T-helper 9 cell (primary cell): ENCODE results near the gene MTHFD1L.

Experiments
- DNase-seq: peaks from one replicate; pipeline ENCODE4 v3.0.0-alpha.2; 2020

Gene MTHFD1L

GRCh38 chr6:150866147-150866990, 867 bp downstream of the MTHFD1L start:
- DNase-seq, result peak; percentile 62

GRCh38 chr6:150866991-150867501, 1.5 kb downstream of the MTHFD1L start:
- DNase-seq, result no peak

DNA sequence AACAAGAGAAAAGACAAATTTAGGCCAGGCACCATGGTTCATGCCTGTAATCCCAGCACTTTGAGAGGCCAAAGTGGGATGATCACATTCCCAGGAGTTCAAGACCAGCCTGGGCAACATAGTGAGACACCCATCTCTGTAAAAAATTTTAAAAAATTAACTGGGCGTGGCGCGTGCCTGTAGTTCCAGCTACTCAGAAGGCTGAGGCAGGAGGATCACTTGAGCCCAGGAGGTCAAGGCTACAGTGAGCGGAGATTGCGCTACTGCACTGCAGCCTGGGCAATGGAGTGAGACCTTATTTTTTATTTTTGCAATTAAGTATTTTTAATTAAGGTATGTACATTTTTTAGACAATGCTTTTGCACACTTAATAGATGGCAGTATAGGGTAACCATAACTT, 3.3 kb downstream of the MTHFD1L start:
- no peak for DNase-seq

- no peak for DNase-seq
Observed at GRCh38 chr6:150874179-150874578, 8.7 kb downstream of the MTHFD1L start.

DNA sequence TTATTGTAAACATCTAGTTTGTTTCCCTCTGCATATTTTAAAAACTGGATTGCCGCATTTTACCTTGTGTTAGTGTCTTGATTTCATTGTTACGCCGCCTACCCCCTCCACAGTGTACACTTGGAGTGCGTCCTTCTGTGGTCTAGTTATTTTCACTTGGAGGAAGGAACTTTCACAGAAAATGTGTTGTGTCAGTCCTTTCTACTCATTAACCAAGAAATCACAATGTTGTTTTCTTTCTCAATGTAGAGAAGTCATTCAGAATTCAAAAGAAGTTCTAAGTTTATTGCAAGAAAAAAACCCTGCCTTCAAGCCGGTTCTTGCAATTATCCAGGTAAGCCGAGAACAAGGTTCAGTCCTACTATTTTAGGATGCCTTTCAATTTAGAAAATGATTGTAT, 10.3 kb downstream of the MTHFD1L start:
- DNase-seq, result no peak

GRCh38 chr6:150876598-150876997, 11.1 kb downstream of the MTHFD1L start:
- no peak for DNase-seq

- no peak for DNase-seq
Observed at GRCh38 chr6:150877928-150878327, 12.4 kb downstream of the MTHFD1L start.

DNA sequence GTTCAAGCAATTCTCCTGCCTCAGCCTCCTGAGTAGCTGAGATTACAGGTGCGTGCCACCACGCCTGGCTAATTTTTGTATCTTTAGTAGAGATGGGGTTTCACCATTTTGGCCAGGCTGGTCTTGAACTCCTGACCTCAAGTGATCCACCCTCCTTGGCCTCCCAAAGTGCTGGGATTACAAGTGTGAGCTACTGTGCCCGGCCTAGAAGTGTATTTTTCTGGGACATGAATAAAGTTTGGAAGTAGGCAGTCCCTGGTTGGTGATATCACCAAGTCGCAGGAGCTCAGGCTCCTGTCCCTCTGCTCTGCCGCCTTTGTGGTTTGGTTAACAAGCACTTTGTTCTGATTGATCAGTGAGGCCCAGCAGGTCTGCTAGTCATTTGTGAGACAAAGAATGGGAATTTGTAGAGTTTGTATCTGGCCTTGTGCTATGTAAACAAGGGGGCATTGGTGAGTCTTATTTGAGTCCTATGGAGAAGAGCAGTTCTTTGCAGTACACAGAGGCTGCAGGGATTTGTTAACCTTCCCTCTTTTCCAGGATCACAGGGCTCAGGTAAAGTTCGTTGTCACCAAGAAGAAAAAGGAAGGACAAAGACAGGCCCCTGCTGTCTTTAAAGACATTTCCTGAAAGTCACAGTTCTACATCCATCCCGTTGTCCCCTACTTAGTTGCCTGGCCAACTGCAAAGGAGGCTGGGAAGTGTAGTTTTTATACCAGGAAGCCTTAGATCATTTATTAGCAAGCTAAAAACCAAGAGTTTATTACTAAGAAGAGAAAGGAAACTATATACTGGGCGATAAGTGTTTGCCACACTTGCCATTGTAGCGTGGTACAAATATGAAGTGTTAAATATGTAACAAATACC, 13.1 kb downstream of the MTHFD1L start:
- DNase-seq, result no peak

DNA sequence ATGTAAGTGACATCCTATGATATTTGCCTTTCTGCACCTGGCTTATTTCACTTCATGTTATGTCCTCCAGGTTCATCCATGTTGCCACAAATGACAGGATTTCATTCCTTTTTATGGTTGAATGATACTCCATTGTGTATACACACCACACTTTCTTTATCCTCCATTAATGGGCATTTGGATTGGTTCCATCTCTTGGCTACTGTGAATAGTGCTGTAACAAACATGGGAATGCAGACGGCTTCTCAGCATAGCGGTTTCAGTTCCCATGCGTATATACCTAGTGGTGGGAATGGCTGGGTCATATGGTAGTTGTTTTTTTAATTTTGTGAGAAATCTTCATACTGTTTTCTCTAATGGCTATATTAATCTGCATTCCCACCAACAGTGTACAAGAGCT, 14.8 kb downstream of the MTHFD1L start:
- DNase-seq, result no peak

DNA sequence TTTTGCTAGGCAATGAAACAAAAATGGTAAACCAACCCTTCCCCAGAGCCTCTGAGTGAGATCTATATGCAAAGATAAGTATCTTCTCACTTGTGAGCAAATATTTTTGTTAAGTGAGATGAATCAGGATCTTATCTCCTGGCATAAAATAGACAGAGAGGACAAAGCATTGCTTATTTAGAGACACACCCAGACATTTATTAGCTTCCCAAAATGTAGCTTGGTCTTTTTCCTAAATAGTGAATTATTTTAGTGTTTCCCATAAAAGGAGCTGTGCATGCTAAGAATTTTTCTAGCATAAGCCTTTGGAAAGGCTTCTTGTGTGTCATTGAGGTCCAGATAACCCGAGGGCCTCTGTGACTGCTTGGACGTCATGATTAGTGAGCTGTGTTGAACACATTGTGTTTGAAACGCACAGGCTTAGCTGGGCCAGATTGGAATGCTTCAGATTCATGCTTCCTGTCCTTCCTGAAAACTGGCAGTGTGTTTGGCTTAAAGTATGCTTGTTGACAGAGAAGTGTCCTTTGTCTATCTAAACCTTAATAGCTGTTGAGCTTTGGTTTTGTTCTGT, 16.5 kb downstream of the MTHFD1L start:
- no peak for DNase-seq

DNA sequence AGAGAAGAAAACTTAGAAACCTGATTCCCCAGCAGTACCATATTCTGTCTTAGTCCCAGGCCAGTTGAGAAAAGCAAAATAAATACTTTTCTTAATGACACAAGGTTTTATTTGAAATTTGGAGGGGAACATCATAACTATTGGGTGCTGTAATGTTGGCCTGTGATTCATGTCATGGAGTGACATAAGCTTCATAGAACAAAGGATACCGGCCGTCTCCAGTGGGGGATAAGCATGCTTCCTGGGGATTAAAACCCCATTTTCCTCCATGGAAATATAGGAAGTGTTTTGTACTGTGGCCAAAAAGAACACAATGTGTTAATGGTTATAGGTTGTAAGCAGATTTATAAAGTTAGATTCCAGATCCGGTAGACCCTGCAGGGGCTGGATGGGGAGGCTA, 18.0 kb downstream of the MTHFD1L start:
- DNase-seq, result no peak

GRCh38 chr6:150886155-150886554, 20.7 kb downstream of the MTHFD1L start:
- DNase-seq, result no peak

GRCh38 chr6:150887978-150888563, 22.6 kb downstream of the MTHFD1L start:
- DNase-seq, result no peak

- DNase-seq, result no peak
Observed at GRCh38 chr6:150890346-150890745, 24.8 kb downstream of the MTHFD1L start.

- DNase-seq, result peak; percentile 44
Observed at GRCh38 chr6:150891888-150892485, 26.5 kb downstream of the MTHFD1L start.

GRCh38 chr6:150894191-150894744, 28.8 kb downstream of the MTHFD1L start:
- DNase-seq, result no peak

- no peak for DNase-seq
Observed at GRCh38 chr6:150894935-150895552, 29.5 kb downstream of the MTHFD1L start.

GRCh38 chr6:150895928-150896632, 30.6 kb downstream of the MTHFD1L start:
- DNase-seq, result no peak

DNA sequence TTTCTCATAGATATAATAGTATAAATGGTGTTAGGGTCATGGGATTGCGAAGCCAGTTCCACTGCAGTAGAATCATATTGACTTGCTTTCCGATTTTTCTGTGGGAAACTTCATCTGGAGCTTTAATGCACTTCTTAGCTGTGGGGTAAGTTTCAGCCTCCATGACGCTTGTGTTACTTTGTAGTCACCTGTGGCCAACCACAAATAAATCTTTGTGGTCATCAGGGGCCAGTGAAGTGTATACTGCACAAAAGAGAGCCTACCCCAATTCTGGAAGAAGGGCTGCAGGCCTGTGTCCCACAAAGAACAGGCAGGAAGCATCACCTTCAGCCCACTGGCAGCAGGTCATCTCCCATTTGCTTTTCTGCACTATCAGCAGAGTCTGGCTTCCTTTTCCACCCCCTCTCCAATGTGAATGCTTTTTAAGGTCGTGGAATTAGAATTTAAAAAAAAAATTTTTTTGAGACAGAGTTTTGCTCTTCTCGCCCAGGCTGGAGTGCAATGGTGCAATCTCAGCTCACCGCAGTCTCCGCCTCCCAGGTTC, 32.0 kb downstream of the MTHFD1L start:
- no peak for DNase-seq

DNA sequence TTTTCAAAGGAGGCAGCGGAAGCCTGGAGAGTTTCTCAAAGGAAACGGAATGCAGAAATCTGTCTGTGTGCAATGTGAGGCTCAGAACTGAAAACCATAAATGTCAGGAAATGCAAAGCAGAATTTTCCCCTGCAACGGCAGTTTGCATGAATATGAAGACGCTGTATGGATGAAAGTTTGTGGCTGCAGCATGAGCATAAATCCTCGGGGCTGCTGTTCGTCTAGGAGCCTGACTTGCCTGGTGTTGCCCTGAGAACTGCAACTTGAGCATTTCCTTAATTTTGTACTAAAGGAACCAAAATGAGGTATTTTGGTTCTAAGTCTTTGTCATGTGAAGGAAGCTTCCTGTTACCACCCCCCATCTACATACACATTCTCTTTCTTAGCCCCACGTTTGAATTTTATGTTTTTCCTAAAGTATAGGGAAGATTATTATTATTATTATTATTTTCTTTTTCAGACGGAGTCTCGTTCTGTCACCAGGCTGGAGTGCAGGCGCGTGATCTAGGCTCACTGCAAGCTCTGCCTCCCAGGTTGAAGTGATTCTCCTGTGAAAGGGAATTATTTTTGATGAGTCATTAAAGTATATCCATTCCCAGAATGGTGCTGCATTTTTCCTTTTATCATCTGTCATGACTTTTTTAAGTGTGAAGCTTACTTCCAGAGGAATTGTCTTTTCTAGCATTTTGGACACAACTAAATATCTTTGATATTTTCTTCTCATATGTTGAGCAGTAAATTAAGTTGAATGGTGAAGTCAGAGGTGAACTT, 33.1 kb downstream of the MTHFD1L start:
- DNase-seq, result no peak
